CD4-positive, alpha-beta T cell treated with Interleukin-10 for 1 hour (primary cell): ENCODE measurements around the gene GPR35.
"Not testable (repeated sequence)": the region's sequence is repeated elsewhere in the genome, so short reads cannot be mapped to it uniquely, and the experiment has no call there.

Experiments used
- DNase-seq: peaks from one replicate; pipeline ENCODE4 v3.0.0-alpha.2; 2020

The GPR35 gene

DNA sequence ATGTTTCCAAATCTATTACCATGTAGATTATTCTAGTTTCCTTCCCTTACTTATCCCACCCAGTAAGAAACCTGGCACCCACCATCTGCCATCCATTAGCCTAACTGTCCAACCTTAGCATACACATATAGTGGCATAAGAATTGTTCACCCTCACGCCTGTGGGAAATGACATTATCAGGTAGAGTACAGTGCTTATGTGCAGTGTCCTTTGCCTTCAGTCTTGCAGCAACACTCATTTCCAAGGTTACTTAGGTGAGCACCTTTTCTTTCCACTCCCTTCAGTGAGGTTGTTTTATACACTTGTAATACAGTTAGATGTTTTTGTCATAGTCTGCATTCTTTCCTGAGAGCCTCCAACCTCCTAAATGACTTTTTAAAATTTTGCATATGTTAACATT is 39.3 kb downstream of the GPR35 start:
- no peak for DNase-seq

DNA sequence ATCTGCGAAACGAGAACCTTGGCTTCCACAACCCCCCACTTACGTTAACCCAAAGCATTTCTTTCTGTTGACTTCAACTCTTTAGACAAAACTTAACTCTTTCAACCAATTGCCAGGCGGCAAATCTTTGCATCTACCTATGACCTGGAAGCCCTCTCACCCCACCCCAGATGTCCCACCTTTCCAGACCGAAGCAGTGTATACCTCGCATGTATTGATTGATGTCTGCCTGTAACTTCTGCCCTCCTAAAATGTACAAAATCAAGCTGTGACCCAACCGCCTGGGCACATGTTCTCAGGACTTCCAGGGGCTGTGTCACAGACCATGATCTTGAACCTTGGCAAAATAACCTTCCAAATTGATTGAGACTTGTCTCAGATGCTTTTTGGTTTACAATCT is 45.1 kb downstream of the GPR35 start:
- no peak for DNase-seq

DNA sequence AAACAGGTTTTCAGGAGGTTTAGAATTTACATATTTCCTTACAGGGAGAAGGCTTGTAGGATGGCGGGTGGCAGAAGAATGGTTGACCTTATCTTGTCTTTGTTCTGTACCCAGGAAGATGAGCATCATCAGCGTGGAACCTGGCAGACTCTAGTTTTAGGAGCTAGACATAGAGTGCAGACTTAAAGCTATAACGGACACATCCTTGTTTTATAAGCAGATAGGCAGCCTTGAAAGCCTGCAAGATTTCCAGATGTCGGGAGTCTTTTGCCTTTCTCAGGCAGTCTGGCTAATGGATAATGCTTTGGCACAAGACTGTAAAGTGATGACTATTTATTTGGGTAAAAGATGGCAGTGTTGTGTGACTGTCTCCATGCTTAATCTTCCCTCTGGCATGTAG is 45.7 kb downstream of the GPR35 start:
- DNase-seq, result no peak

DNA sequence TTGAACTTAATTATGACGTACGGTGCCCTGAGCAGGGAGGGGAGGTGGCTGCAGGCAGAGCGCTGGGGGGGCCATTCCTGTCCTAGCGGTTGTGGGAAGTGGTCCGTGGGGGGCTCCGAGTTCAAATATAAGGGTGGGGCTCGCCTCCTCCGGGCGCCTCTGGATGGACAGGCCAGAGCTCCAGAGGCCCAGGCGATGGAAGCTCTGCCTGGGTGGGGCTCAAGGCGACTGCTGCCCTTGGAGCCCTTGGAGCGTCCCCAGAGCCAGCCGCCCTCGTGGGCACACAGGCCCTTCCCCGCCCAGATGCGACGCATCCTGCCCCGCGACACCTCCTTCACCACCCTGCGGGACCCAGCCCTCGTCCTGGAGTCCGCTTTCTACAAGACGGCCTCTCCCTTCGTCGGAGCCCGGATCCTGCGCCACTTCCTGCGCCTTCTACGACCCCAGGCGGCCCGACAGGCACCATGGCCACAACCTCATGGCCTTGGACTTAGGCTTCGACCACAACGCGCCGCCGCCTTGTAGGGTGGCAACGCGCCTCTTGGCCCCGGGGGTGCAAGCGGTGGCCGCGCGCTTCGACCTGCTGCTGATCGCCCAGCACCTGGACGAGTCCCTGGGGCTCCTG is 46.9 kb downstream of the GPR35 start:
- DNase-seq, result no peak

DNA sequence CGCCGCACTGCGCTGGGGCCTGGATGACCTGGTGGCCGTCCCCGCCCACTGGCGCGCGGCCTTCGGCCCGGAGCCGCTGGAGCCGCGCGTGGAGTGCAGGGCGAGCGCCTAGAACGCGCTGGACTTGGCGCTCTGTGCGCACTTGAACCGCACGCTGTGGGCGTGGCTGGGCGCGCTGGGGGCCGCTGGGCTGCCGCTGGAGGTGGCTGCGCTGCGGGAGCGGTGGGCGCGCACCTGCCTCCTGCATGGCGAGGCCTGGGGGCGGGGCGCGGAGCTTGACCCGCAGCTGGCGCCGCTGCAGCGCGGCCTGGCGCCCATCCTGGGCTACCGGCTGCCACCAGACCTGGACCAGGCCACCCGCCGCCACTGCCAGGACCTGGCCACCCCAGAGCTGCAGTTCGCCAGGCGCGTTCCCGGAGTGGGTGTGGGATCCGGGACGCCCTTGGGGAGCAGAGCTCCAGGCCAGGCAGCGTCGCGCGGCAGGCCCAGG is 47.5 kb downstream of the GPR35 start:
- DNase-seq, result no peak

DNA sequence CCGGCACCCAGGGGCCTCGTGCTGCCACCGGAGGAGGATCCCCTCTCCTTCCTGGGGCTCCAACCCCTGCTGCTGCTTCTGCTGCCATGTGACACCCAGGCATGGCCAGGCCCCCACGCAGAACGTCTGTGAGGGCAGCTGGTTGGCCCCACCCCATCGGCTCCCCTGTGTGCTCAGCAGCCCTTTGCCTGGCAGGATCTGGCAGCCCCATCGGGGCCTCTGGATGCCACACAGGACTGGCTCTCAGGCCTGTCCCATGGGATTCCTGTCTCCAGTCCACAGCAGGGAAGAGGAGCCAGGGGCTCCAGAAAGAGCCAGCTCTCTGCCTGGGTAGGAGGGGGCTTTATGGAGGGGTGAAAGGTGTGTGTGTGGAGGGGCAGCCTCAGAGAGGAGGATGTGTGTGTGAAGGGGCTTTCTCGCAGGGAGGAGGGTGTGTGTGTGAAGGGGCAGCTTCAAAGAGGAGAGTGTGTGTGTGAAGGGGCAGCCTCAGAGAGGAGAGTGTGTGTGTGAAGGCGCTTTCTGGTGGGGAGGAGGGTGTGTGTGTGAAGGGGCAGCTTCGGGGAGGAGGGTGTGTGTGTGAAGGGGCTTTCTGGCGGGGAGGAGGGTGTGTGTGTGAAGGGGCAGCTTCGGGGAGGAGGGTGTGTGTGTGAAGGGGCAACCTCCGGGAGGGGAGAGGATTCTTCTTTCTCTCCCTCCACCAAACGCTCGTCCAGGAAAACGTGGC is 49.3 kb downstream of the GPR35 start:
- not testable (repeated sequence) for DNase-seq

DNA sequence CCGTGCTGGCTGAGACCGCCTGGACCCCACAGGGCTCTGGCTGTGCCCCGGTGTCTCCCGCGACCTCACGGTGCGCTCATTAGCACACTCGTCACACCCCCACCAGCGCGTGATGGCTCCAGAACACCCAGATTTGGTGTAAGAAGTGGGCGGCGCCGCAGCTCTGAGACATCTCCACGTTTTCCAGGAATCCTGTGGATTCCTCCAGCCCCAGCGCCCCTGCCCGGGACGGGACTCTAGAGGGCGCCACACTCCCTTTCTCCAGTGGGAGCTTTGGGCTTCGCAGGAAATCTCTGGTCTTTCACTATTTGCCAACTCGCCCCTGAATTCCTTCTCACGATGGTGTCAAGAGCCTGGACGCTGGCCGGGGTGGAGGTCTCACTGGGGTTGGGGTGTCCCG is 50.1 kb downstream of the GPR35 start:
- DNase-seq, result not testable (repeated sequence)

DNA sequence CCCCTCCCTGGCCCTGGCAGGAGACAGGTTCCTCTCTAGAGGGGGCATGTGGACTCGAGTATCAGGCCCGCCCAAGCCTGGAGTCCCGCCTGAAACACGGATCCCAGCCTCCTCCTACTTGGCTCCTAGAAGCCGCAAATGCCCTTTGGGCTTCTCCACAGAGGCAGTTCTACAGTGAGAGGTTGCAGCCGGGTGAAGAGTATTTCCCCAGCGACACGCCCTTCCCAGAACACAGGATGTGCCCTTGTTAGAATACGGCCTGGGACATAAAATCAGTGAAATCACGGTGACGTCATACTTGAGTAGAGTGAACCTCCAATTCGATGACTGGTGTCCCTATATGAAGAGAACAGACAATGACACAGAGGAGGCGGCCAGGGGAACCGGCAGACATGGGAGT is 52.8 kb downstream of the GPR35 start:
- DNase-seq, result not testable (repeated sequence)

DNA sequence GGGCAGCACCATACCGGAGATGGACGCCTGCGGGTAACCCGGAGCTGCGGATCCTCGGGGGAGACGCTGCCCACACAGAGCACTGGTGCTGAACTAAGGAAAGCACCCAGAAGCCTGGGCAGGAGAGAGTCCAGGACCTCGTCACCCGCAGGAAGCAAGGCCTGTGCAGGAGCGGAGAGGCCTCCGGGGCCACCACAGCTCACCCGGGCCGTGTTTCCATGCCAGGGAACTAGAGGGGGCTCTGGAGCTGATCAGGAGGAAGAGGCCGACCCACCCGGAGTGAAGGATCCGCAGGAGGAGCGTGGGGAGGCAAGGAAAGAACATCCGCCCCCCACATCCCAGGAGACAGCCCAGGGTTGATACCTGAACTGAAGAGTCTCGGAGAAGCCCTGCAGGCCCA is 53.6 kb downstream of the GPR35 start:
- DNase-seq, result not testable (repeated sequence)

DNA sequence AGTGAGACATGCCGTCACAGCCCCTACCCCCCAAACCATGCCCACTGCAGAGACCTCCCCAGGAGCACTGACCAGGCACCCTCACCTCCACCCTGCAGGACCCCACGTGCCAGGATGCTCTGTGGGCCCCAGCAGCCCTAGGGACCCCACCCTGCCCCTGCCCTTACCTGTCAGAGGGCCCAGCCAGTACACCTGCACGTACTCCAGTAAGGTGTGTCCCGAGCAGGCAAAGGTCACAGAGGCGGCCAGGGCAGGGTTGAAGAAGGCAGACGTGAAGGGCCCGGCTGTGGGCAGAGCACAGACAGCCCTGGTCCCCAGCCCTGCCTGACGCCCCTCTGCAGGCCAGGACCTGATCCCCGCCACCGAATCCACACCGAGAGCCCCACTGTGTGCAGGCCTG is 54.9 kb downstream of the GPR35 start:
- not testable (repeated sequence) for DNase-seq
